Endothelial cell (in vitro differentiated cells): ENCODE measurements around the gene LYPD6. TPM values are rescaled to one million over a fixed set of nuclear protein-coding genes. Genes with fewer than 3 reads are reported as not detected.

Experiments used
- DNase-seq: peaks from one replicate; pipeline ENCODE4 v3.0.0; 2021; ENCODE audit warnings: low spot score
- H3K27ac Mint-ChIP-seq: one replicate; pipeline ENCODE4 v1.8.0; 2021; ENCODE audit warnings: mixed read lengths, inconsistent platforms; ENCODE audit not compliant: unreplicated experiment
- H3K27me3 Mint-ChIP-seq: one replicate; pipeline ENCODE4 v1.8.0; 2021; ENCODE audit warnings: mild to moderate bottlenecking, moderate library complexity, mixed read lengths, inconsistent platforms; ENCODE audit not compliant: unreplicated experiment
- H3K36me3 Mint-ChIP-seq: one replicate; pipeline ENCODE4 v1.8.0; 2021; ENCODE audit warnings: mild to moderate bottlenecking, low read depth, mixed read lengths, inconsistent platforms; ENCODE audit not compliant: unreplicated experiment
- H3K4me1 Mint-ChIP-seq: one replicate; pipeline ENCODE4 v1.8.0; 2021; ENCODE audit warnings: mild to moderate bottlenecking, mixed read lengths, inconsistent platforms; ENCODE audit not compliant: unreplicated experiment
- H3K4me3 Mint-ChIP-seq: one replicate; pipeline ENCODE4 v1.8.0; 2021; ENCODE audit warnings: mild to moderate bottlenecking, mixed read lengths, inconsistent platforms; ENCODE audit not compliant: unreplicated experiment
- H3K9me3 Mint-ChIP-seq: one replicate; pipeline ENCODE4 v1.8.0; 2021; ENCODE audit warnings: mixed read lengths, inconsistent platforms; ENCODE audit not compliant: unreplicated experiment
- CTCF ChIP-seq: fragments of 200-600 bp; sonication (generic); IDR thresholded peaks from one replicate; pipeline ENCODE4 v1.5.0; 2021; ENCODE audit warnings: antibody characterized with exemption; ENCODE audit not compliant: unreplicated experiment
- total RNA-seq: library from RNA; stranded (reverse); fragmentation: NEBNext Ultra II Directional; extraction: Animal tissue kit (Norgen Biotek cat#: 25700); gene quantifications from one replicate; pipeline ENCODE4 v1.2.1, GENCODE V29; 2021; ENCODE audit not compliant: unreplicated experiment

LYPD6 gene
- total RNA-seq, 1 donor from 2014 or later, result 3.5 TPM

- Mint-ChIP-seq H3K4me1 (no peaks in the 10 kb centered on the region), H3K27me3 (no peaks in the 10 kb centered on the region), H3K4me3 (no peak overlapping the region), H3K27ac (no peak overlapping the region), H3K9me3 (no peaks in the 10 kb centered on the region), H3K36me3 (no peaks in the 10 kb centered on the region)
- no peak for TF ChIP-seq CTCF
- DNase-seq, result no peak
These were observed 121.2 kb downstream of the LYPD6 start for GRCh38 chr2:149451417-149452165.

- no peak for TF ChIP-seq CTCF
- Mint-ChIP-seq H3K4me1 (no peaks in the 10 kb centered on the region), H3K27ac (no peak overlapping the region), H3K4me3 (no peak overlapping the region), H3K9me3 (peaks cover 6% of the 10 kb centered on the region), H3K36me3 (no peaks in the 10 kb centered on the region), H3K27me3 (no peaks in the 10 kb centered on the region)
- DNase-seq, result no peak
These were observed 125.9 kb downstream of the LYPD6 start for GRCh38 chr2:149456285-149456684.

GRCh38 chr2:149458502-149458901, 128.1 kb downstream of the LYPD6 start:
- no peaks in the 10 kb centered on the region for H3K4me1 Mint-ChIP-seq
- TF ChIP-seq CTCF, result no peak
- no peaks in the 10 kb centered on the region for H3K36me3 Mint-ChIP-seq

GRCh38 chr2:149463328-149464002, 133.1 kb downstream of the LYPD6 start:
- Mint-ChIP-seq H3K4me3 (no peak overlapping the region), H3K9me3 (peaks cover 3% of the 10 kb centered on the region), H3K27ac (no peak overlapping the region), H3K4me1 (peaks cover under 1% of the 10 kb centered on the region), H3K36me3 (no peaks in the 10 kb centered on the region), H3K27me3 (no peaks in the 10 kb centered on the region)
- no peak for TF ChIP-seq CTCF
- no peak for DNase-seq

More at GRCh38 chr2:149458502-149458901, 128.1 kb downstream of the LYPD6 start:
- Mint-ChIP-seq H3K27ac (no peak overlapping the region), H3K27me3 (no peaks in the 10 kb centered on the region), H3K4me3 (no peak overlapping the region), H3K9me3 (peaks cover 6% of the 10 kb centered on the region)
- no peak for DNase-seq

- Mint-ChIP-seq H3K27me3 (no peaks in the 10 kb centered on the region), H3K9me3 (no peaks in the 10 kb centered on the region), H3K27ac (no peak overlapping the region), H3K4me1 (peaks cover 4% of the 10 kb centered on the region), H3K4me3 (no peak overlapping the region), H3K36me3 (no peaks in the 10 kb centered on the region)
- TF ChIP-seq CTCF, result no peak
- no peak for DNase-seq
These were observed 134.0 kb downstream of the LYPD6 start for GRCh38 chr2:149464396-149464795.
